NCI-H1930 (cell line): ENCODE results near the gene NACA.

ENCODE experiments used
- DNase-seq, 2 experiments: peaks; one replicate each; lab custom pipeline; 2025; lab: John Stamatoyannopoulos, UW

NACA gene

DNA sequence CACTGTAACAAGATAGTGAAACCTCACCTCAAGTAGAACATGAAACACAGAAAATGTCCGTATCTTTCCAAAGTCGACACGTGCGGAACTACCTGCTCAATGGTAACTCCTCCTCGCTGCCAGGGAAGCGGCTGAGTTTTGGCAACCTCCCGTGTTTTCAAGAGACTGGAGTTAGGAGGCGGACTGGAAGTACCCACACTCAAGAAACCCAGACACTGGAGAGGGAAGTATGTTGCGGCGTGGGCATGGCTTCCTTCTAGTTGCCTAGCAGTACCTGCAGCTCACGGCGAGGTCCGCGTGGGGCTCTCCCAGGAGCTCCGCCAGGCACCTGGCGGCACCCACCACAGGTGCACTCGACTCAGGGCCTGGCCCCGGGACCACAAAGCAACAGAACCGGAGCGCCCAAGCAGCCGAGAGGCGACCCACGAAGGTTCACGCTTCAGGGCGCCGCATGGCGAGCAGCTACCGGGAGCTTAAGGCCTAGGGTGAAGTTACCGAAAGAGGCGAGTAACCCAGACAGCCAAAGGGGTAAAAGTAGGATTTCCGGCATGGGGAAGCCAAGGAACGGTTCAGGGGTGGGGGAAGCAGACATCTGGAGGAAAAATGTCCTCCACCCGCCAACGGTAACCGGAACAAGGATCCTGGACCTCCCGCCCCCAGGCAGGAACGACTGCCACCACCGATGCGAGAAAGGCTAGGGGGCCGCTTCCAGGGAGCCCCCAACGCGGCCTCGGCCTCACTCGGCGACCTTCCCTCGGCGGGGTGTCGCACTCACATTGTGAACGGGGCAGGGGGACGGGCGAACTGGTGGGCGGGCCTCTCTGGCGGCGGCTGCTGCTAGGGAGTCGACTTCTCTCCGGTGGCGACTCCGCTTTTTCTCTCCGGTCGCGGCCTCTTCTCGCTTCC lies 37.6 kb downstream of the NACA start:
- DNase-seq, result peak; percentile 7 to 19

DNA sequence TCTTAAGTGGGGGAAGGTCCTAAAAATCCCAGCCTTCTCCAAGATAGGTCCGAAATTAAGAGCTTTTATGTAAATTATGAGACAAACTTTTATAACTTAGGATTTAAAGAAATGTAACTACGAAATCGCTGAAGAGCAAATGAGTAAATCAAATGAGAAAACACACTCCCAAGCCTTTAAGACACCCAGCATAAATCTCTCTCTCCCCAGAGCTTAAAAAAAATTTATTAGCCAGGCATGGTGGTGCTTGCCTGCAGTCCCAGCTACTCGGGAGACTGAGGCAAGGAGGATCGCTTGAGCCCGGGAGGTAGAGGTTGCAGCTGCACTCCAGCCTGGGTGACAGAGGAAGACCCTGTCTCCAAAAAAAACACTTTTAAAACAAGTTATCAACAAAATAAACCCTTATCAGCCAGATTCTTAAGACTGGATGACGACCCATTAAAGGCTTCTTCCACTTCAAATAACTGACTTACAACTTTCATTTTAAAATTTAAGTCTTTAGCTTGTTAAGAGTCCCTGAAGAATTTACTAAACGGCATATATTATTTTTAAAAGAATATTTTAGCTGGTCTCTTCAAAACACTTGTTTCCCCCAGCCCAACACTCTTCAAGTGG lies 40.2 kb downstream of the NACA start:
- DNase-seq, result no peak

DNA sequence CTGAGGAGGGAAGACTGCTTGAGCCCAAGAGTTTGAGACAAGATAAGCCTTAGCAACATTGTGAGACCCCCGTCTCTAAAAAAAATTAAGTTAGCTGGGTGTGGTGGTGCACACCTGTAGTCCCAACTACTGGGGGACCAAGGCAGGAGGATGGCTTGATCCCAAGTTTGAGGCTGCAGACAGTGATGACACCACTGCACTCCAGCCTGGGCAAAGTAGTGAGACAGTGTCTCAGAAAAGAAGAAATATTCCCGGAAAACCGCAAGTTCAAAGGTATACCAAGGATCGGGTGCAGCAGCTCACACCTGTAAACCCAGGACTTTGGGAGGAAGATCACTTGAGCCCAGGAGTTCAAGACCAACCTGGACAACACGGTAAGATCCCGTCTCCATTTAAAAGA lies 42.8 kb downstream of the NACA start:
- DNase-seq, result no peak

DNA sequence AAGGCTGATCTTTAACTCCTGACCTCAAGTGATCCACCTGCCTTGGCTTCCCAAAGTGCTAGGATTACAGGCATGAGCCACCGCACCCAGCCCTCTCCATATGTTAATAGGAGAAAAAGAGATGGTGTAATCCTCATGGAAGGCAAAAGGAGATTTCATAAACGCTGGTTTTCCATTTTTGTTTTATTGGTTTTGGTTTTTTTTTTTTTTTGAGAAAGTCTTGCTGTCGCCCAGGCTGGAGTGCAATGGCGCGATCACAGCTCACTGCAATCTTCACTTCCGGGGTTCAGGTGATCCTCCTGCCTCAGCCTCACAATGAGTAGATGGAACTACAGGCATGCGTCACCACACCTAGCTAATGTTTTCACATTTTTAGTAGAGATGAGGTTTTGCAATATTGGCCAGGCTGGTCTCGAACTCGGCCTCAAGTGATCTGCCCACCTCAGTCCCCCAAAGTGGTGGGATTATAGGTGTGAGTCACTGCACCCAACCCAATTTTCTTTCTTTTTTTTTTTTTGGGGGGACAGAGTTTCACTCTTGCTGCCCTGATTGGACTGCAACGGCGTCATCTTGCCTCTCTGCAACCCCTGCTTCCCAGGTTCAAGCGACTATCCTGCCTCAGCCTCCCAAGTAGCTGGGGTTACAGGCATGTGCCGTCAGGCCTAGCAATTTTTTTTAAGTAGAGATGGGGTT lies 45.1 kb downstream of the NACA start:
- DNase-seq, result no peak

DNA sequence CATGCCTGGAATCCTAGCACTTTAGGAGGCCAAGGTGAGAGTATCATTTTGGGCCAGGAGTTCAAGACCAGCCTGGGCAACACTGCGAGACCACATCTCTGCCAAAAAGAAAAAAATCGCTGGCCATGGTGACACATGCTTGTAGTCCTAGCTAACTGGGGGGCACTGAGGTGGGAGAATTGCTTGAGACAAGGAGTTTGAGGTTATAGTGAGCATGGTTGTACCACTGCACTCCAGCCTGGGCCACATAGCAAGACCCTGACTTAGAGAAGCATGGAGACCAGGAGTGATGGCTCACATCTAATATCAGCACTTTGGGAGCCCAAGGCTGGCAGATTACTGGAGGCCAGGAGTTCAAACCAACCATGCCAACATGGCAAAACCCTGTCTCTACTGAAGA lies 46.2 kb downstream of the NACA start:
- no peak for DNase-seq

DNA sequence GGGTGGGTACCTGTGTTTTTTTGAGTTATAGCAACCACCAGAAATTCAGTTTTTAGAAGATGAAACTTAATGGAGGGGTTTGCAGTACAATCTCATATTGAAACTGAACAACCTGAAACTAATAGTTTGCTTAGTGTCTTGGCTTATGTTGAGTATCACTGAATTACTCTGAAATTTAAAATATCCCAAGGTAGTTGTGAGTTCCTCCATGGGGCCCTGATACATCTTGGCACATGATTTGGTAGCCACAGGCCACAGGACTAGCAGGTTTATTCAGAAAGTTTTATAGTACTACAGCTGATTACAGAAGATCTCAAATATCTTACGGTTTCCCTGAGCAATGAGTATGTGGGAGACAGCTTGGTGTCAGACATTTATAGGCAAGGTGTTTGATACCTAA lies 47.4 kb downstream of the NACA start:
- DNase-seq, result no peak

DNA sequence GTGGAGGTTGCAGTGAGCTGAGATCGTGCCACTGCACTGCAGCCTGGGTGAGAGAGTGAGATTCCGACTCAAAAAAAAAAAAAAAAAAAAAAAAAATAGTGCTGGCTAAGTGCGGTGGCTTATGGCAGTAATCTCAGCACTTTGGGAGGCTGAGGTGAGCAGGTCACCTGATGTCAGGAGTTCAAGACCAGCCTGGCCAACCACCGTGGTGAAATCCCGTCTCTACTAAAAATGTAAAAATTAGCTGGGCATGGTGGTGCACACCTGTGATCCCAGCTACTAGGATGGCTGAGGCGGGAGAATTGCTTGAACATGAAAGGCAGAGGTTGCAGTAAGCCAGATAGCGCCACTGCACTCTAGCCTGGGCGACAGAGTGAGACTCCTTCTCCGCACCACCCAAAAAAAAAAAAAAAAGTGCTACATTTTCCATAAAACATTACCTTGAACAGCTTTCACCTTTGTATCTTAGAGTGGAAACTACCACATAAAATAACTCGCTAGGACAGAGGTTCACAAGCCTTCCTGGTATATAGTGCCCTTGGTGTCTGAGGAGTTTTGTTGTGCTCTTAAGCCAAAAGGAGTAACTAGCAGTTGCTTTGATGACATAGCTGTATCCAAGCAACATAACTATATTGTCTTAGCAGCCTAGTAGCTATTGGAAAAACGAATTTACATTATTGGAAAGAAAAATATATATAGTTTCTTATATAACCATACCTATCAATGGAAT lies 48.1 kb downstream of the NACA start:
- DNase-seq, result no peak

DNA sequence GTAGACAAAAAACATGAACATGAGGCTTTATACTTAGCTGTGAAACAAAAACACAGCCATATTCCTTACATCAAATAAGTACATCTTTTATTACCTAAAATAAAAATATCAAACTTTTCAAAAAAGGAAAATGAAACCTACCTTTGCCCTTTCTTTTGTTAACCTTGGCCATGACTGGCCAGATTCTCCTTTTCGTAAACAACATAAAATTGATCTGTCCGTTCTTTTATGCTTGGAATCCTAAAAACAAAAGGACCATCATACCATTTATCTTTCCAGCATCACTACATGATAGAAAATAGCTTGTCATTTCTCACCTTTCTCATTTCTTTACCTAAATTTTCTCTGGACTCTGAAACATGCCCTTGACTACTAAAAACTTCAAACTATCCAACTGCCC lies 53.5 kb downstream of the NACA start:
- DNase-seq, result no peak

DNA sequence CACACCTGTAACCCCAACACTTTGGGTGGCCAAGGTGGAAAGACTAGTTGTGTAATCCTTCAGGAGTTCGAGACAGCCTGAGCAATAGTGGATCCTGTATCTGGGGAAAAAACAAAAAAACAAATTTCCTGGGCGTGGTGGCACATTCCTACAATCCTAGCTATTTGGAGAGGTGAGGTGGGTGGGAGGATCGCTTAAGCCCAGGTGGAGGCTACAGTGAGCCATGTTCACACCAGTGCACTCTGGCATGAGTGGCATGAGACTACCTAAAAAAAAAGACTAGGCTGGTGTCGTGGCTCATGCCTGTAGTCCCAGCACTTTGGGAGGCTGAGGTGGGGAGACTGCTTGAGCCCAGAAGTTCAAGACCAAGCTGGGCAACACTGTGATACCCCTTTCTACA lies 54.3 kb downstream of the NACA start:
- no peak for DNase-seq

DNA sequence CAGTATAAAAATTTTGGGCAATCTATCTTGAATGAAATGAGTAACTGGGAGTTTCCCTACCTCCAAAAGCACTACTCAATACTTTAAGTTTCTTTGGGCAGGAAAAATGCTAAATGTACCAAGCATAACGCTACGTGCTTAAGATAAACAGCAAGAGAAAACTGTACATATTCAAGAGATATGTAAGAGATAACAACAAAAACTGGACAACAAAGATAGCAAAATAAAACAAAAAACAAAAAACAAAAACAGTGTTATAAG lies 57.0 kb downstream of the NACA start:
- DNase-seq, result no peak
